CD14-positive monocyte (primary cell): Measurements from ENCODE around the gene MCEE. TPM values are rescaled to one million over a fixed set of nuclear protein-coding genes. Genes with fewer than 3 reads are reported as not detected.
"Not testable (repeated sequence)": the region's sequence is repeated elsewhere in the genome, so short reads cannot be mapped to it uniquely, and the experiment has no call there.

ENCODE experiments used
- DNase-seq, 3 donors: peaks; one replicate each; pipeline ENCODE4 v3.0.0-alpha.2; 2011 to 2022
- H2AFZ ChIP-seq: 2 replicates; pipeline ENCODE4 v1.6.0; 2012; ENCODE audit warnings: mild to moderate bottlenecking, low read depth, low read length, inconsistent platforms; ENCODE audit not compliant: insufficient read depth, poor library complexity, severe bottlenecking
- H3K27ac ChIP-seq, 2 donors: 1 replicate in 1 of 2; 2 replicates in 1 of 2; pipeline ENCODE4 v1.5.1; 2012 to 2013; ENCODE audit warnings: low read length in 2 of 2, control low read depth in 1 of 2, inconsistent platforms in 1 of 2, low read depth in 1 of 2, mild to moderate bottlenecking in 1 of 2
- H3K27me3 ChIP-seq, 2 donors: one replicate each; pipeline versions ENCODE4 v1.6.0 to v1.6.1; 2011 to 2013; ENCODE audit warnings: low read length in 2 of 2; ENCODE audit not compliant: control insufficient read depth in 2 of 2, insufficient read depth in 2 of 2
- H3K36me3 ChIP-seq, 2 donors: replicated peaks in 1 of 2; 1 replicate in 1 of 2; 2 replicates in 1 of 2; pipeline versions ENCODE4 v1.5.1 to v1.6.1; 2012 to 2013; ENCODE audit warnings: low read length in 2 of 2, control low read depth in 1 of 2, inconsistent platforms in 1 of 2, mild to moderate bottlenecking in 1 of 2; ENCODE audit not compliant: insufficient read depth in 2 of 2, control insufficient read depth in 1 of 2
- H3K4me1 ChIP-seq, 2 donors: 1 replicate in 1 of 2; 2 replicates in 1 of 2; pipeline versions ENCODE4 v1.5.1 to v1.6.1; 2012 to 2013; ENCODE audit warnings: low read length in 2 of 2, control low read depth in 1 of 2, inconsistent platforms in 1 of 2, mild to moderate bottlenecking in 1 of 2, moderate library complexity in 1 of 2; ENCODE audit not compliant: insufficient read depth in 2 of 2, control insufficient read depth in 1 of 2
- H3K4me2 ChIP-seq: replicated peaks from 2 replicates; pipeline ENCODE3; 2012; ENCODE audit warnings: low read length, moderate library complexity, mild to moderate bottlenecking; ENCODE audit not compliant: poor library complexity, severe bottlenecking; ENCODE audit errors: extremely low read depth
- H3K4me3 ChIP-seq, 3 experiments: fragments of 200-600 bp in 1 of 3; sonication (generic) in 1 of 3; replicated peaks in 1 of 3; 1 replicate in 2 of 3; 2 replicates in 1 of 3; pipeline ENCODE4 v1.5.1; 2011 to 2013; ENCODE audit warnings: low read length in 3 of 3, mild to moderate bottlenecking in 3 of 3, control low read depth in 2 of 3, low read depth in 2 of 3, inconsistent platforms in 1 of 3, moderate library complexity in 1 of 3
- H3K79me2 ChIP-seq: 2 replicates; pipeline ENCODE4 v1.6.0; 2012; ENCODE audit warnings: mild to moderate bottlenecking, control low read depth, inconsistent platforms, low read length, moderate library complexity; ENCODE audit not compliant: insufficient read depth
- H3K9ac ChIP-seq: 2 replicates; pipeline ENCODE4 v1.6.0; 2017; ENCODE audit warnings: low read length, mild to moderate bottlenecking; ENCODE audit not compliant: insufficient read depth, poor library complexity, severe bottlenecking
- H3K9me3 ChIP-seq, 2 donors: replicated peaks in 1 of 2; 1 replicate in 1 of 2; 2 replicates in 1 of 2; pipeline versions ENCODE4 v1.5.1 to v1.6.1; 2012 to 2013; ENCODE audit warnings: low read length in 2 of 2, control low read depth in 1 of 2; ENCODE audit not compliant: control insufficient read depth in 1 of 2, insufficient read depth in 1 of 2
- H4K20me1 ChIP-seq: 2 replicates; pipeline ENCODE4 v1.6.0; 2012; ENCODE audit warnings: mild to moderate bottlenecking, low read length, control low read depth, moderate library complexity; ENCODE audit not compliant: insufficient read depth
- H3K27ac Mint-ChIP-seq, 7 donors: one replicate each; pipeline ENCODE4 v1.8.0; 2020; ENCODE audit warnings: mild to moderate bottlenecking in 7 of 7, mixed read lengths in 7 of 7, moderate library complexity in 6 of 7, inconsistent platforms in 2 of 7
- H3K27me3 Mint-ChIP-seq, 3 donors: one replicate each; pipeline ENCODE4 v1.8.0; 2021 to 2022; ENCODE audit warnings: low read depth in 3 of 3, mild to moderate bottlenecking in 3 of 3, mixed read lengths in 3 of 3, moderate library complexity in 3 of 3, inconsistent platforms in 1 of 3
- H3K36me3 Mint-ChIP-seq, 2 donors: one replicate each; pipeline ENCODE4 v1.8.0; 2020; ENCODE audit warnings: mixed read lengths in 2 of 2, inconsistent platforms in 1 of 2, mild to moderate bottlenecking in 1 of 2
- H3K4me1 Mint-ChIP-seq: one replicate; pipeline ENCODE4 v1.8.0; 2020; ENCODE audit warnings: mild to moderate bottlenecking, mixed read lengths
- H3K4me3 Mint-ChIP-seq, 2 donors: one replicate each; pipeline ENCODE4 v1.8.0; 2020; ENCODE audit warnings: mild to moderate bottlenecking in 2 of 2, mixed read lengths in 2 of 2, moderate library complexity in 1 of 2
- H3K9me3 Mint-ChIP-seq, 7 donors: one replicate each; pipeline ENCODE4 v1.8.0; 2020 to 2022; ENCODE audit warnings: mixed read lengths in 7 of 7, mild to moderate bottlenecking in 6 of 7, moderate library complexity in 6 of 7, inconsistent platforms in 2 of 7
- CTCF ChIP-seq: fragments of 200-600 bp; IDR thresholded peaks from one replicate; pipeline ENCODE4 v1.8.0; 2022; ENCODE audit warnings: antibody characterized with exemption, mild to moderate bottlenecking
- WGBS: methylation state at CpG from one replicate; pipeline ENCODE4 v1.1.5; 2013; ENCODE audit warnings: missing lambda C conversion rate; ENCODE audit not compliant: insufficient coverage; 5-methylcytosine and 5-hydroxymethylcytosine counted together
- intact Hi-C, 2 donors: fragments of 100-400 bp; cut with micrococcal nuclease; formaldehyde crosslinking; loops; one replicate each; pipeline versions ENCODE4 v1.15.0 to v1.15.1; 2023
- polyA plus RNA-seq, 3 donors: library from polyadenylated mRNA; depleted of rRNA in 1 of 3; unstranded in 2 of 3; stranded (reverse) in 1 of 3; fragments of 300-500 nt in 2 of 3; fragments of >200 nt in 1 of 3; fragmentation: Illumina TruSeq in 2 of 3; gene quantifications; 1 replicate in 2 of 3; 2 replicates in 1 of 3; pipeline ENCODE4 v1.2.3, GENCODE V29; 2012 to 2021

MCEE gene
- polyA plus RNA-seq, 3 donors: 9.3 to 29.0 (median 24.7) TPM

- Histone ChIP-seq H3K36me3 (peaks cover 12 to 22% of the 10 kb centered on the region in 2 donors), H4K20me1 (peaks cover 14% of the 10 kb centered on the region), H3K4me3 (peak overlapping the region in 1 of 3 experiments; percentile 21), H3K4me2 (peak overlapping the region; percentile 36), H3K27ac (peak overlapping the region; percentile 36 to 79), H3K4me1 (peaks cover 35 to 42% of the 10 kb centered on the region in 2 donors)
- H3K9ac ChIP-seq, H3K9me3 Mint-ChIP-seq, DNase-seq, H3K27me3 ChIP-seq, H3K4me3 Mint-ChIP-seq, H3K9me3 ChIP-seq, H3K79me2 ChIP-seq, H3K27me3 Mint-ChIP-seq, H2AFZ ChIP-seq, intact Hi-C loops: not testable (repeated sequence)
- Mint-ChIP-seq H3K4me1 (peaks cover 46% of the 10 kb centered on the region), H3K36me3 (peaks cover 21 to 23% of the 10 kb centered on the region in 2 donors), H3K27ac (peak overlapping the region in 6 of 7 donors; percentile 70 to 93 (median 88))
- WGBS: no CpG with 5 or more reads among the region's 3 CpGs
Measured at GRCh38 chr2:71083297-71083696, 46.7 kb downstream of the MCEE start.

- peak overlapping the region; percentile 36 for H3K4me2 ChIP-seq
- no peaks in the 10 kb centered on the region for H3K27me3 ChIP-seq
- no peak for DNase-seq
- WGBS: 71% methylated on average over 1 of the region's 5 CpGs
- peak overlapping the region in 1 of 3 experiments; percentile 21 for H3K4me3 ChIP-seq
- H3K36me3 ChIP-seq: peaks cover 19 to 29% of the 10 kb centered on the region in 2 donors
- H3K79me2 ChIP-seq: peaks cover 3% of the 10 kb centered on the region
- Mint-ChIP-seq H3K9me3 (peaks cover 0 to 3% (median 0%) of the 10 kb centered on the region in 7 donors), H3K36me3 (peaks cover 26 to 28% of the 10 kb centered on the region in 2 donors), H3K4me3 (no peak overlapping the region), H3K27me3 (peaks cover 0 to 3% (median 2%) of the 10 kb centered on the region in 3 donors), H3K4me1 (peaks cover 52% of the 10 kb centered on the region), H3K27ac (peak overlapping the region; percentile 84 to 93 (median 88))
- peaks cover 38 to 45% of the 10 kb centered on the region in 2 donors for H3K4me1 ChIP-seq
- H2AFZ ChIP-seq: no peak overlapping the region
- peak overlapping the region; percentile 53 to 79 for H3K27ac ChIP-seq
- H3K9me3 ChIP-seq: no peaks in the 10 kb centered on the region
- H4K20me1 ChIP-seq: peaks cover 21% of the 10 kb centered on the region
- intact Hi-C loops: no loop called here
- no peak for TF ChIP-seq CTCF
- H3K9ac ChIP-seq: no peak overlapping the region
Measured at GRCh38 chr2:71082402-71083252, 47.4 kb downstream of the MCEE start.
